ENCODE measurements around the gene DKKL1.
A peak's percentile ranks its signal among the peaks of the same experiment; 100 is the strongest.

The DKKL1 gene

GRCh38 chr19:49396738-49397505, 33.2 kb downstream of the DKKL1 start:
- DNase-seq (ENCODE audit: low spot score) = no peak

GRCh38 chr19:49398001-49398615, 34.4 kb downstream of the DKKL1 start:
- DNase-seq (ENCODE audit: low spot score) = no peak

GRCh38 chr19:49398931-49399330, 35.3 kb downstream of the DKKL1 start:
- no peak for DNase-seq (ENCODE audit: low spot score)

- no peak for DNase-seq (ENCODE audit: low spot score)
These were observed 36.4 kb downstream of the DKKL1 start for GRCh38 chr19:49400029-49400428.

GRCh38 chr19:49403404-49404187, 39.9 kb downstream of the DKKL1 start:
- no peak for DNase-seq (ENCODE audit: low spot score)

GRCh38 chr19:49407079-49407478, 43.4 kb downstream of the DKKL1 start:
- no peak for DNase-seq (ENCODE audit: low spot score)

- DNase-seq (ENCODE audit: low spot score) = no peak
These were observed 43.9 kb downstream of the DKKL1 start for GRCh38 chr19:49407482-49408015.

- no peak for DNase-seq (ENCODE audit: low spot score)
These were observed 45.3 kb downstream of the DKKL1 start for GRCh38 chr19:49408816-49409440.

GRCh38 chr19:49409441-49410029, 45.9 kb downstream of the DKKL1 start:
- DNase-seq (ENCODE audit: low spot score) = peak; percentile 33

GRCh38 chr19:49411681-49412326, 48.1 kb downstream of the DKKL1 start:
- no peak for DNase-seq (ENCODE audit: low spot score)

- no peak for DNase-seq (ENCODE audit: low spot score)
These were observed 49.7 kb downstream of the DKKL1 start for GRCh38 chr19:49413348-49413747.

GRCh38 chr19:49414256-49414655, 50.6 kb downstream of the DKKL1 start:
- DNase-seq (ENCODE audit: low spot score) = no peak

- no peak for DNase-seq (ENCODE audit: low spot score)
These were observed 51.6 kb downstream of the DKKL1 start for GRCh38 chr19:49415102-49415809.

- DNase-seq (ENCODE audit: low spot score) = no peak
These were observed 52.1 kb downstream of the DKKL1 start for GRCh38 chr19:49415810-49416200.

- no peak for DNase-seq (ENCODE audit: low spot score)
These were observed 53.4 kb downstream of the DKKL1 start for GRCh38 chr19:49417088-49417487.

GRCh38 chr19:49418511-49418910, 54.8 kb downstream of the DKKL1 start:
- DNase-seq (ENCODE audit: low spot score) = no peak

- no peak for DNase-seq (ENCODE audit: low spot score)
These were observed 55.5 kb downstream of the DKKL1 start for GRCh38 chr19:49419173-49419572.

- DNase-seq (ENCODE audit: low spot score) = no peak
These were observed 56.5 kb downstream of the DKKL1 start for GRCh38 chr19:49420227-49420626.

GRCh38 chr19:49421039-49421877, 57.6 kb downstream of the DKKL1 start:
- DNase-seq (ENCODE audit: low spot score) = peak; percentile 28

GRCh38 chr19:49421878-49422202, 58.2 kb downstream of the DKKL1 start:
- DNase-seq (ENCODE audit: low spot score) = no peak
